NCI-H2196 (cell line): Measurements from ENCODE around the gene THAP3.
A peak's percentile ranks its signal among the peaks of the same experiment; 100 is the strongest.
"Not testable (repeated sequence)": the region's sequence is repeated elsewhere in the genome, so short reads cannot be mapped to it uniquely, and the experiment has no call there.

Experiments
- DNase-seq: peaks from one replicate; lab custom pipeline; 2025; ENCODE audit not compliant: unreplicated experiment; lab: John Stamatoyannopoulos, UW

THAP3 gene

DNA sequence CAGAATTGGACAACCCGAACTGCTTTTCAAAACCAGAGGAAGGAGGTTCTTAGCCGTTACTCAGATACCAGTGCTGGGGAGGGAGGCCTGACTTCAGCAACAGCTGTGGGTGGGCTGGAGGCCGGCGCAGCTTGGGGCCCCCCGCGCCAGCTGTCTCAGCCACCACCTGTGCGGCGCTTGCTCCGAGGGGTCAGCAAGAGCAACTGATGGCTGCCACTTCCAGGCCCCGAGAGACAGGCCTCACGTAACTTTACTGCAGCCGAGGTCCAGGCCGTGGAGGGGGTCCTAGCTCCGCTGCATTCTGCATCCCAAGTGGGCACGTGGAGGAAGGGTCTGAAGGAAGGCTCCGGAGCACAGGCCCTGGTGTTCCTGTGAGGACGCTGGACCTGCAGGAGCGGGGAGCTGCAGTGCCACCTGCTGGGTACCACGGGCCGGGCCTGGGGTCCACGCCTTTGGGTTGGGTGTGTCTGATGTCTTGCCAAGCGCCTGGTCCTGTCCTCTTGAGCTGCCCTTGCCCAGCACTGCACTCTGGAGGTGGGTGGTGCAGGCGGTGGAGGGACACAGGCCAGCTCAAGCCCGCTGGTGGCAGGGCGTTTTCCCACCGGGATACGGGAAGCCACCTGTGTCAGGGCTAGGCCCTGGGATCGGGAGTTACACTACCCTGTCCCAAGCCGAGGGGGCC, 9.8 kb downstream of the THAP3 start:
- peak; percentile 29 for DNase-seq

DNA sequence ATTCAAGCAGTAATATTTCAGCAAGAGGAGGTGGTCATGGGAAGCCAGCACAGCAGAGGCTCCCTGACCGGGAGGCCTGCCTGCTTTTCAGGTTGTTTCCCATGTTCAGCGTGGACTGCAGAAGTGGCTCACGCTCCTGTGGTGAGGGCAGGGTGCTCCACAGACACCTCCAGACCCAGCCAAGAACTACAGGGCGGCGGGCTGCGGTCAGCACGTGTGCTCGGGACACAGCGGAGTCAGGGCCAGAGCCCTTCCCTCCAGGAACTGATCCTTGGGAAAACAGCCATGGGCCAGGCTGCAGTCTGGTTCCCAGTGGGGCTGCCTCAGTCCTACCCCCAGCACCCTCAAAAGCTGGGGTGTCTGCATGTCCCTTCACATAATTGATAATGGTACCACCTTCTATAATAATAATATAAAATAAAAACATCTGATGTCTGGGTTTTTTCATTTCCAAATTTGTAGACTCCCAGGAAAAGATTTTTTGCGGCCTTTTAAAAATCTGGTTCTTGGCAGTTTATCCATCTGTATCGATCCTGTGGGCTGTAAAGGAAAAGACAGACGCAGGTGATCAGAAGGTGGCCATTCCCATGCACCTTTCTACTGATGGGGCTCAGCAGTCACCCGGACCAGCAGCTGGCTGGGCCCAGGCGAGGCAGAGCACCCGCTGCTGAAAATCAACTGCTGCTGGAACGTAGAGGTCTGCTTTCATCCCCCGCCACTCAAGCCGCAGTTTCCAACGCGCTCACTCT, 10.7 kb downstream of the THAP3 start:
- no peak for DNase-seq

GRCh38 chr1:6635910-6636760, 11.5 kb downstream of the THAP3 start:
- no peak for DNase-seq

DNA sequence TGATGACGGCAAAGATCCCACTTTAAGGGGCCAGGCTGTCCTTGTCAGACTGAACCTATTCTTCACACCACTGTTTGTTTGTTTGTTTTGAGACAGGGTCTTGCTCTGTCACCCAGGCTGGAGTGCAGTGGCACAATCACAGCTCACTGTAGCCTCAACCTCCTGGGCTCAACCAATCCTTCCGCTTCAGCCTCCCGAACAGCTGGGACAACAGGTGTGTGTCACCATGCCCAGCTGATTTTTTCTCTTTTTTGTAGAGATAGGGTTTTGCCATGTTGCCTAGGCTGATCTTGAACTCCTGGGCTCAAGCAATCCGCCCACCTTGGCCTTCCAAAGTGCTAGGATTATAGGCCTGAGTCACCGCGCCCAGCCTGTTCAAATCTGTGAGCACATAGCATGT, 12.1 kb downstream of the THAP3 start:
- not testable (repeated sequence) for DNase-seq

- no peak for DNase-seq
Observed at GRCh38 chr1:6637770-6638169, 13.1 kb downstream of the THAP3 start.

DNA sequence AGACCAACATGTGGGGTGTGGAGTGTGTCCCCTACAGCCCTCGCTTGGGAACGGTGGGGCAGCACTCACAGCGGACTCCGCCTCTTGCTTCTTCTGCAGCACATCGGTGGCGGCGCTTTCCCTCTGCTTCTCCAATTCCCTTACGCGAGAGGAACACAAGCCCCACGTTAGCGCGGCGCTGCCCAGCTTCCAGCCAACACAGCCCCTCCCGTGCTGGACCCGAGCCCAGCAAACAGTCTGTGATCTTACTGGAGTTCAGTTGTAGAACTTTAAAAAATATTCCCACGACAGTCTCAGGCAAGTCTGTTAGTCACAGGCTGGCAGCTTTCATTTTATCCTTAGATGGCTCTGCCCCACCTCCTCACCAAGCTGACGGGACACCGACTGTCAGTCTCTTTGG, 13.6 kb downstream of the THAP3 start:
- DNase-seq, result no peak

GRCh38 chr1:6640867-6641266, 16.2 kb downstream of the THAP3 start:
- DNase-seq, result not testable (repeated sequence)

DNA sequence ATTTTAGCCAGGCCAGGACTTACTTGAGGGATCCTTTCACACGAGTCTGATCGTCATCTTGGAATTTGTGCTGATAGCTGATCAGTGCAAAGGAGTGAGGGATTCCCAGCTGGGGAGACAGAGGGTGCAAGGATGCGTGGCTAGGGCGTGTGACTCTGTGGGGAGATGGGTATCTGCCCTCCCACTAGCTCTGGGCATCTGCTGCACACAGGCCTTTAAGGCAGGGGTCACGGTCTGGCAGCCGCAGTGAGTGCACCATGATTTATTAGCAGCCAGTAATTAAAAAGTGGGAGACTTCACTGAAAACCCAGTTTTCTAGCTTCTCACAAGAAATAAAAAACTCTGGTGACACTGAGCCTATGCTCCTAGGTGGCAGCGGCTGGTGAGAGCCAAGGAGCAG, 20.4 kb downstream of the THAP3 start:
- DNase-seq, result no peak

- peak; percentile 59 for DNase-seq
Observed at GRCh38 chr1:6646499-6647148, 22.0 kb downstream of the THAP3 start.

DNA sequence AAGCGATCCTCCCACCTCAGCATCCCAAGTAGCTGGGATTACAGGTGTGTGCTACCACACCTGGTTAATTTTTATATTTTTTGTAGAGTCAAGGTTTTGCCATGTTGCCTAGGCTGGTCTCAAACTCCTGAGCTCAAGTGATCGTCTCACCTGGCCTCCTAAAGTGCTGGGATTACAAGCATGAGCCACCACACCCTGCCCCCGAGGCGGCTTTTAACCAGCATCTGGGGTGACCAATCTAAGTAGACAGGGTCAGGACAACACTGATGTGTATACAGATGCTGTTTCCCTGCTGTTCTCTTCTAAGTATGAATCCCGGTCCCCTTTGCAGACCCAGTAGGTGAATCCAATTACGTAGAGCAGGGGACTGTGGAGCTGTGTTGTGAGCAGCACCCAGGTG, 23.9 kb downstream of the THAP3 start:
- no peak for DNase-seq

DNA sequence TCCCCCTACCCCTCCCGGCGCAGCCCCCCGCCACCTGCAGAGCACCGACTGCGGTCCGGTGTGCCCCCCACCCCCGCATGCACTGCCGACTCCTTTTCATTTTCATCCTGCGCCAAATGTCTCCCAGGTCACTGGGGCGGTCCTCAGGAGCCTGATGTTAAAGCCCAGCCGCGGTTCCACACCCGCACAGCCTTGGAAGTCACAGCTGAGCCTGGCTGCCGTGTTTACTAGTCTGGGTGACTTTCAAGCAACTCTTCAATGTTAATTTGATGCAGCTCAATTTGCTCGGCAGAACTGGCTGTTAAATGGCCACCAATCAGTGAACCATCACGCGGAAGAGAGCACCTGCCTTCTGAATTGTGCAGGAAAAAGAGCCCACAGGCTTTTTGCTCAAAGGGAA, 27.2 kb downstream of the THAP3 start:
- no peak for DNase-seq

- DNase-seq, result no peak
Observed at GRCh38 chr1:6652986-6653385, 28.3 kb downstream of the THAP3 start.

GRCh38 chr1:6653436-6654290, 29.0 kb downstream of the THAP3 start:
- DNase-seq, result no peak

- no peak for DNase-seq
Observed at GRCh38 chr1:6657138-6657537, 32.5 kb downstream of the THAP3 start.

DNA sequence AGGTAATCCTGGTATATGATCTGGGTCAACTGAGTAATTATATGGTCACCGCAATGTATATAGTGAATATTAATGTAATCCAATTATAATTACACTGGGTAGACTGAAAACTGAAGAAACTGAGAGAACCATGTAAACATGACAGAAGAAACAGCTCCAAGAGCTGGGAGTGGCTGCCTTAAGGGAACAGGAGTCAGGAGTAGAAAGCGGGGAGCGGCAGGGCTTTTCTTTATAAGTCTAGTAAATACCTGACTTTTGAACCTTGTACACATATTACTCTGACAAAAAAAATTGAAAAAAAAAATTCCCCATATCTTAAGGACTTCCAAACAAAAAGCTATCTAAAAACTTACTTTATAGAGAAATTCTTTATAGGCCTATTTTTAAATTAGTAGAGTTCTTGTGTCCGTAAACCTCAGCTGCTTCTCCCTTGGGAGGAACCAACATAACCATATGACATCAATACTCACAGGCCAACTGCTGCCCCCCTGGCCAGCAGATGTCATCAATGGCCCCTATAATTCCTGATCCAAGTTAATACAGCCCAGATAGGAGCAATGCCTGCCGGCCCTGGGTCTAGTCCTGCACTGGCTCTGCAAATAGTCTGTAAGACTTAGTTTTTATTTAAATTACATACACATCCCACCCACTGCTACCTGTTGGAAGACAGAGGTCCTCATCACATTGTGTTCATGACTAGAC, 33.8 kb downstream of the THAP3 start:
- no peak for DNase-seq

DNA sequence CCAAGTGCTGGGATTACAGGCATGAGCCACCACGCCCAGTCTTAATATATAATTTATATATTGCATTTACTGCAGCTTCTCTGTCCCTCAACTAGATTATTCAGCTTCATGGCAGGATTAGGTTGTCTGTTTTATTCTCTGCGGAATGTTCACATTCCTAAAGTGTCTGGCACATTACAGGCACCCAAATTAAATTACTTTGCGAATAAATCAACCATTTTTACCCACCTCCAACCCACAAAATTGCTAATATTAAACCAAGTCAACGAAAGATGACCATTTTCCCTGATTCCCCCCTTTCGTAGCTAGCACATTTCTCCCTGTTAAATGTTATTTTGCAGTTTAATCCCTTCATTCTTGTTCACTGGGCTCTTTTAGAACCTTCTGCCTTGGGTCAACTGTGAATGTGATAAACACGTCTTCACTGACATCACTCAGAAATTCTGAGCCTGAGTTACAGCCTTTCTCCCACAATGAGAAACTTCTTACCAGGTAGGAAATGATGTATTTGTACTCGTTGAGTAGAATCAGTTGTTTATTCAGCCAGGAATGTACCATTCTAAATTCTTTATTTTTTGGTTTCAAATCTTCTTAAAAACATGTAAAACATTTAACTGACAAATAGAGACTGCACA, 35.9 kb downstream of the THAP3 start:
- no peak for DNase-seq

- DNase-seq, result not testable (repeated sequence)
Observed at GRCh38 chr1:6662468-6662867, 37.8 kb downstream of the THAP3 start.

- DNase-seq, result no peak
Observed at GRCh38 chr1:6666696-6667095, 42.0 kb downstream of the THAP3 start.

GRCh38 chr1:6667139-6667538, 42.5 kb downstream of the THAP3 start:
- no peak for DNase-seq
